GM18868 (cell line): ENCODE measurements around the gene ARHGAP15.
A peak's percentile ranks its signal among the peaks of the same experiment; 100 is the strongest.

Experiments used
- ATAC-seq: cut with Tn5 transposase; IDR thresholded peaks from one replicate; pipeline ENCODE4 v1.9.1; 2021; ENCODE audit warnings: mild to moderate bottlenecking, moderate library complexity; ENCODE audit not compliant: unreplicated experiment

The ARHGAP15 gene

GRCh38 chr2:143475041-143475776 lies 346.0 kb downstream of the ARHGAP15 start:
- no peak for ATAC-seq

GRCh38 chr2:143476336-143477087 lies 347.3 kb downstream of the ARHGAP15 start:
- ATAC-seq: no peak

GRCh38 chr2:143477714-143478443 lies 348.7 kb downstream of the ARHGAP15 start:
- ATAC-seq: peak; percentile 80

GRCh38 chr2:143480086-143480485 lies 350.9 kb downstream of the ARHGAP15 start:
- no peak for ATAC-seq

- no peak for ATAC-seq
Observed at GRCh38 chr2:143480601-143481236, 351.5 kb downstream of the ARHGAP15 start.

GRCh38 chr2:143481237-143481623 lies 352.0 kb downstream of the ARHGAP15 start:
- ATAC-seq: no peak

- no peak for ATAC-seq
Observed at GRCh38 chr2:143481733-143482132, 352.5 kb downstream of the ARHGAP15 start.

GRCh38 chr2:143482316-143482715 lies 353.1 kb downstream of the ARHGAP15 start:
- ATAC-seq: no peak

GRCh38 chr2:143482771-143483170 lies 353.6 kb downstream of the ARHGAP15 start:
- no peak for ATAC-seq

- no peak for ATAC-seq
Observed at GRCh38 chr2:143486976-143487375, 357.8 kb downstream of the ARHGAP15 start.

- ATAC-seq: no peak
Observed at GRCh38 chr2:143489145-143489544, 359.9 kb downstream of the ARHGAP15 start.

GRCh38 chr2:143491131-143491530 lies 361.9 kb downstream of the ARHGAP15 start:
- ATAC-seq: no peak

GRCh38 chr2:143493339-143493738 lies 364.1 kb downstream of the ARHGAP15 start:
- ATAC-seq: no peak

GRCh38 chr2:143497726-143498125 lies 368.5 kb downstream of the ARHGAP15 start:
- ATAC-seq: no peak

GRCh38 chr2:143498496-143498895 lies 369.3 kb downstream of the ARHGAP15 start:
- no peak for ATAC-seq

- no peak for ATAC-seq
Observed at GRCh38 chr2:143499061-143499460, 369.8 kb downstream of the ARHGAP15 start.

GRCh38 chr2:143501106-143501676 lies 372.0 kb downstream of the ARHGAP15 start:
- ATAC-seq: no peak

- no peak for ATAC-seq
Observed at GRCh38 chr2:143503280-143503679, 374.1 kb downstream of the ARHGAP15 start.

GRCh38 chr2:143504397-143504796 lies 375.2 kb downstream of the ARHGAP15 start:
- ATAC-seq: no peak

GRCh38 chr2:143505542-143505941 lies 376.3 kb downstream of the ARHGAP15 start:
- ATAC-seq: no peak

GRCh38 chr2:143513081-143513480 lies 383.9 kb downstream of the ARHGAP15 start:
- ATAC-seq: peak; percentile 95
